IPS-20b (cell line): ENCODE data around the gene ACADSB.

Experiments
- H3K27ac ChIP-seq: one replicate; pipeline ENCODE4 v1.5.1; 2013; ENCODE audit warnings: low read length
- H3K27me3 ChIP-seq: 2 replicates; pipeline ENCODE4 v1.6.1; 2013; ENCODE audit warnings: mild to moderate bottlenecking, low read length, inconsistent platforms; ENCODE audit not compliant: insufficient read depth
- H3K36me3 ChIP-seq: 2 replicates; pipeline ENCODE4 v1.6.1; 2013; ENCODE audit warnings: low read depth, mild to moderate bottlenecking, inconsistent platforms, low read length, moderate library complexity; ENCODE audit not compliant: insufficient read depth
- H3K4me1 ChIP-seq: 2 replicates; pipeline ENCODE4 v1.6.1; 2013; ENCODE audit warnings: mild to moderate bottlenecking, control low read depth, inconsistent platforms, low read length, moderate library complexity; ENCODE audit not compliant: insufficient read depth
- H3K4me3 ChIP-seq: 2 replicates; pipeline ENCODE4 v1.5.1; 2013; ENCODE audit warnings: mild to moderate bottlenecking, low read length, inconsistent platforms
- H3K9ac ChIP-seq: 2 replicates; pipeline ENCODE4 v1.6.1; 2013; ENCODE audit warnings: low read depth, mild to moderate bottlenecking, inconsistent platforms, low read length, moderate library complexity
- H3K9me3 ChIP-seq: 2 replicates; pipeline ENCODE4 v1.6.1; 2013; ENCODE audit warnings: mild to moderate bottlenecking, low read depth, low read length, inconsistent platforms; ENCODE audit not compliant: insufficient read depth

The ACADSB gene

GRCh38 chr10:123021517-123021916 is 12.7 kb downstream of the ACADSB start:
- Histone ChIP-seq H3K4me1 (peaks cover 35% of the 10 kb centered on the region; the same call in 1 of the 2 replicates), H3K27ac (no peak overlapping the region), H3K27me3 (peaks cover 18% of the 10 kb centered on the region; the same call in 1 of the 2 replicates), H3K4me3 (no peak overlapping the region), H3K9ac (no peak overlapping the region), H3K36me3 (no peaks in the 10 kb centered on the region), H3K9me3 (no peaks in the 10 kb centered on the region)

- Histone ChIP-seq H3K9me3 (no peaks in the 10 kb centered on the region), H3K27ac (no peak overlapping the region), H3K36me3 (no peaks in the 10 kb centered on the region), H3K4me1 (peaks cover 18% of the 10 kb centered on the region; the same call in 1 of the 2 replicates), H3K9ac (no peak overlapping the region), H3K4me3 (no peak overlapping the region), H3K27me3 (peaks cover 13% of the 10 kb centered on the region; the same call in 1 of the 2 replicates)
These were observed 15.7 kb downstream of the ACADSB start for GRCh38 chr10:123024540-123024939.

DNA sequence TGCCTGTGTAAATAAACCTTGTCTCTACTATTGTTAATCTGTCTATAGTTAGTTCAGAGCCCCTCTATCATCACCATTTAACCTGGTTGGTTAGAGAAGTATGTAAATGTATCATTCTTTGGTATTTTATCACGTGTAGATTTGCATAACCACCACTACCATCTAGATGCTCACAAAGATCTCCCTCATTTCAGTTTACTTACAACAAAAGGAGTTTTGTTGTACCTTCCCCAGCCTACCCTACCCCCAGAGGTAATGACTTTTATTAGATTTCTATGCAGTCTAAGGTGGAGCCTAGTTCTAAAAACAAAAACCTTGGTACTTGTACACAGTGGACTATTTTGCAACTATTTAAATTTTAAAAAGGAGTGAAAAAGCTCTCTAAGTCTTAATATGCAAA is 17.5 kb downstream of the ACADSB start:
- no peaks in the 10 kb centered on the region for H3K36me3 ChIP-seq
- H3K27ac ChIP-seq: no peak overlapping the region
- H3K27me3 ChIP-seq: peaks cover 7% of the 10 kb centered on the region; the same call in 1 of the 2 replicates
- peaks cover 4% of the 10 kb centered on the region; the same call in 1 of the 2 replicates for H3K4me1 ChIP-seq
- H3K4me3 ChIP-seq: no peak overlapping the region
- H3K9me3 ChIP-seq: no peaks in the 10 kb centered on the region
- no peak overlapping the region for H3K9ac ChIP-seq

DNA sequence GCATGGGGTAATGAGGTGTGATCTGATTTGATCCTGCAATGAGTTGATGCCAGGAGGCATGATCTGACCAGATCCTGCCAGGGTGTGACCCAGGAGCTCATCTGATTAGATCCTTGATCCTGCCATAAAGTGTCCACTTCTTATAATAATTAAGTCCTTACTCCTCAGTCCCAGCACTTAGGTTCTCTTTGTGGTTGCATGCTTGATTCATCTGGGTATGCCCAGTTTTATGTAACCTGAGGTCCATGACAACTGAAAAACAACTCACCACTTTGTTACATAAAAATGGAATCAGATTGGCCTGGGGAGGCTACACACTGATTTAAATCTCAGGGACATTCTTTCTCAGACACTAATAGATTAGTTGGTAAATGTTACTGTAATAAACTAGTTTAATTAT is 19.1 kb downstream of the ACADSB start:
- no peaks in the 10 kb centered on the region for H3K4me1 ChIP-seq
- H3K9ac ChIP-seq: no peak overlapping the region
- H3K27ac ChIP-seq: no peak overlapping the region
- H3K36me3 ChIP-seq: no peaks in the 10 kb centered on the region
- H3K27me3 ChIP-seq: no peaks in the 10 kb centered on the region
- H3K9me3 ChIP-seq: no peaks in the 10 kb centered on the region
- H3K4me3 ChIP-seq: no peak overlapping the region

DNA sequence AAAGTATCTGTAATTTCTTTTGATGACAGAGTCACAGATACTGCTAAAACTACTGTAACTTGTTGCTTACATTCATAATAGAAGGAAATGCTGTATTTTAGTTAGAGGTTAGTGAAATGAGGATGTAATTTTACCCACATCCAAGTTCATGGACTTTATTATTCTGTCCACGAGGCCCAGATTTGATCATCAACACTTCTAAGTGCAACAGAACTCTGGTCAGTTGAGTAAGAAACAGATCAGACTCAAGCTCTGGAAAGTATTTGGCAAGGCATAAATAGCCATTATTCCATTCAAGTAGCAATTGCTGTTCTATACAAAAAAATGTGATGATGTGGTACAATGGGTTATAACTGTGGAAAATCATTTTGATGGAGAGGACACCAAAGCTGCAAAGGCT is 22.3 kb downstream of the ACADSB start:
- Histone ChIP-seq H3K9ac (no peak overlapping the region), H3K27me3 (no peaks in the 10 kb centered on the region), H3K27ac (no peak overlapping the region), H3K36me3 (peaks cover 6% of the 10 kb centered on the region), H3K4me3 (no peak overlapping the region), H3K4me1 (no peaks in the 10 kb centered on the region), H3K9me3 (no peaks in the 10 kb centered on the region)

GRCh38 chr10:123034332-123034731 is 25.5 kb downstream of the ACADSB start:
- H3K27me3 ChIP-seq: no peaks in the 10 kb centered on the region
- no peak overlapping the region for H3K9ac ChIP-seq
- H3K4me1 ChIP-seq: no peaks in the 10 kb centered on the region
- no peak overlapping the region for H3K27ac ChIP-seq
- H3K9me3 ChIP-seq: no peaks in the 10 kb centered on the region
- H3K36me3 ChIP-seq: peaks cover 11% of the 10 kb centered on the region
- H3K4me3 ChIP-seq: no peak overlapping the region

DNA sequence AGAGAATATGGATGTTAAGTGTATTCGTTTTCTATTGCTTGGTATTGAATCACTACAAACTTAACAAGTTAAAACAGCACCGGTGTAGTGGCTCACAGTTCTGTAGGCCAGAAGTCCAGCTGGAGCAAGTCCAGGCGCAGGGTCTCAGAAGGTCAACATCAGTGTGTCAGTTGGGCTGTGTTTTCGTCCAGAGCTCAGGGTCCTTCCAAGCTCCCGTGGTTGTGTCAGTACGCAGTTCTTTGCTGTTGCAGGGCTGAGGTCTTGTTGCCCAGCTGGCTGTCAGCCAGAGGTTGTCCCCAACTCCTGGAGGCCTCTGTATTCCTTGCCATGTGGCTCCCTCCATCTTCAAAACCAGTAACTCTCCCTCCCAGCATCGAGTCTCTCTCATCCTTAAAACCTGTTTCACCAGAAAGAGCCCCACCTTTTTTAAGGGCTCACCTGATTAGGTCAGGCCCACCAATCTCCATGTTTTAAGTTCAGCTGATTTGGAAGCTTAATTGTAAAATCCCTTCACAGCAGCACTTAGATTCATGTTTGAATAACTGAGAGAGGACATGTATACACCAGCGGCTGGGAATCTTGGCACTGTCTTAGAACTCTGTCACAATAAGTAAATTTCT is 26.8 kb downstream of the ACADSB start:
- Histone ChIP-seq H3K9me3 (no peaks in the 10 kb centered on the region), H3K27me3 (no peaks in the 10 kb centered on the region)

GRCh38 chr10:123038782-123039631 is 30.2 kb downstream of the ACADSB start:
- Histone ChIP-seq H3K4me3 (no peak overlapping the region), H3K4me1 (no peaks in the 10 kb centered on the region), H3K9ac (no peak overlapping the region), H3K36me3 (peaks cover 13% of the 10 kb centered on the region), H3K9me3 (no peaks in the 10 kb centered on the region), H3K27me3 (no peaks in the 10 kb centered on the region), H3K27ac (no peak overlapping the region)

More for the DNA sequence above, 26.8 kb downstream of the ACADSB start:
- Histone ChIP-seq H3K4me3 (no peak overlapping the region), H3K4me1 (no peaks in the 10 kb centered on the region), H3K9ac (no peak overlapping the region), H3K27ac (no peak overlapping the region), H3K36me3 (peaks cover 11% of the 10 kb centered on the region)

DNA sequence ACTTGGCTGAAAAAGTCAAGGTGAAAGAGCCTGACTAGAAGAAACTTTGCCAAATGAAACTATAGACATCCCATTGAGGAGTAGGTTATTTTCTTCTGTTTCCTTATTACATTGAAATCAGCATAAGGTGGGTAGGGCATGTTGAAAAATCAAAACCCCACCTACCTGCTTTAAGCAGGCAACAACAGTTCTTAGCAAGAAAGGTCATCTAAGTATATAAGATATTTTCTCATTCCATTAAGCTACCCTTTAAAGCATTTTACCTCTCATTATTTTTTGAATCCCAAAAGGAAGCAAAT is 30.8 kb downstream of the ACADSB start:
- Histone ChIP-seq H3K4me3 (no peak overlapping the region), H3K4me1 (no peaks in the 10 kb centered on the region), H3K27me3 (no peaks in the 10 kb centered on the region), H3K27ac (no peak overlapping the region), H3K9me3 (no peaks in the 10 kb centered on the region), H3K36me3 (peaks cover 17% of the 10 kb centered on the region), H3K9ac (no peak overlapping the region)

- H3K9me3 ChIP-seq: no peaks in the 10 kb centered on the region
- H3K4me3 ChIP-seq: no peak overlapping the region
- no peaks in the 10 kb centered on the region for H3K27me3 ChIP-seq
- no peak overlapping the region for H3K9ac ChIP-seq
- no peak overlapping the region for H3K27ac ChIP-seq
- H3K4me1 ChIP-seq: no peaks in the 10 kb centered on the region
- H3K36me3 ChIP-seq: peaks cover 18% of the 10 kb centered on the region
These were observed 34.1 kb downstream of the ACADSB start for GRCh38 chr10:123042708-123043408.

- Histone ChIP-seq H3K36me3 (peaks cover 23% of the 10 kb centered on the region), H3K27ac (no peak overlapping the region), H3K4me1 (no peaks in the 10 kb centered on the region), H3K4me3 (no peak overlapping the region), H3K9me3 (no peaks in the 10 kb centered on the region), H3K27me3 (no peaks in the 10 kb centered on the region), H3K9ac (no peak overlapping the region)
These were observed 34.7 kb downstream of the ACADSB start for GRCh38 chr10:123043409-123043925.
